ENCODE results near the gene PEAK1. TPM values are rescaled to one million over a fixed set of nuclear protein-coding genes. Genes with fewer than 3 reads are reported as not detected.

PEAK1 gene
- total and polyA plus RNA-seq, 10 of the 15 experiments (the other 5 are each of a cell fraction or from before 2014, with no cell fraction given): 0.62 to 24.2 (median 11.2) TPM

DNA sequence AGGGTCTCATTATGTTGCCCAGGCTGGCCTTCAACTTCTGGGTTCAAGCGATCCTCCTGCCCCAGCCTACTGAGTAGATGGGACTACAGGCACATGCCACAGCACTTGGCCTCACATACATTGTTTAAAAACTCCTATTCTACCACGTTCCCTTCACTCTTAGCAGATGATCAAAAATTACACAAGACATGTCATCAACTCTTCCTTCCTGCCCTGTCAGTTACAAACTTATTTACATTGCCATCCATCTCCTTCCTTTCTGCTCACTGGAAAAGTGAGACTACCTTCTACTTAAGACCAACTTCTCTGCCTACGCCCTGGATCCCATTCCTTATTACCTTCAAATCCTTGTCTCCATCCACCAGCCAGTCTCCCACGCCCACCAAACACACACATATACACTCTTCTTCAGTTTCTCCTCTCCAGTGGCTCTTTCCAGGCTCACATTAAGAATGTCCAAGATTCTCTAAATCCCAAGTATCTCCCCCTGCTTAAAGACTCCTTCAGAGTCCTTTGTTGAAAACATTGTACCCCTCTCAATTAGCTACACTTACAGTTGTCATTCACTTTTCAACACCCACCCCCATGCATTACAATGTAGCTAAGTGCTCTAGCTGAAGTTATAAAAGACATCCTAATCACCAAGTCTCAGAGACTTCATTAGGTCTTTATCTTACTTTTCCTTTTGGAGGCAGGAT, 4.3 kb downstream of the PEAK1 start:
- no peaks in the 10 kb centered on the region for H3K27me3 ChIP-seq (replicated peaks in 1 of 2; ENCODE audit: control insufficient read depth in 2 of 2, insufficient read depth in 2 of 2, low read length in 1 of 2)
- H3K4me3 ChIP-seq: no peak overlapping the region
- RAD21 ChIA-PET (ENCODE audit: unreplicated experiment): interaction anchor here (0.9 to 4.2 kb wide), 6 partner anchors 9 to 234 kb away, joined by 3 to 49 read pairs (median 4); no protein-coding TSS in a partner anchor
- H3K27ac ChIP-seq (ENCODE audit: control insufficient read depth, insufficient read depth): no peak overlapping the region
- intact Hi-C loops (cut with micrococcal nuclease; ENCODE audit: unreplicated experiment) (no loop called here), in situ Hi-C loops (cut with MboI) (no loop called here)
- peaks cover 16% of the 10 kb centered on the region for H3K79me2 ChIP-seq (ENCODE audit: control insufficient read depth, insufficient read depth, low read length)
- WGBS (ENCODE audit: insufficient coverage, insufficient replicate concordance, low lambda C conversion rate, missing lambda C conversion rate): 68% methylated on average over 4 of the region's 4 CpGs
- SMC1A ChIA-PET (ENCODE audit: uncharacterized antibody, unreplicated experiment): interaction anchor here (0.9 to 7.6 kb wide), 8 partner anchors 9 to 230 kb away, joined by 3 to 107 read pairs (median 3); no protein-coding TSS in a partner anchor
- H2AFZ ChIP-seq (ENCODE audit: control insufficient read depth, low read depth, low read length): no peak overlapping the region
- no peaks in the 10 kb centered on the region for H3K9me3 ChIP-seq (replicated peaks; ENCODE audit: control insufficient read depth, insufficient read depth, low read length)
- TF ChIP-seq POLR2A (IDR thresholded peaks at IDR 0.05; ENCODE audit: low read depth, low read length) (no peak), ASH2L (IDR thresholded peaks at IDR 0.05; ENCODE audit: borderline replicate concordance, low read depth) (no peak), EED (IDR thresholded peaks at IDR 0.05; ENCODE audit: low read depth) (no peak), JUND (IDR thresholded peaks at IDR 0.05; ENCODE audit: low read depth, low read length) (no peak), HDAC2 (IDR thresholded peaks at IDR 0.05) (no peak), NFYB (IDR thresholded peaks at IDR 0.05; ENCODE audit: insufficient read depth, low read depth, low read length) (no peak), BMI1 (IDR thresholded peaks at IDR 0.05; ENCODE audit: borderline replicate concordance) (no peak), NR2C2 (IDR thresholded peaks at IDR 0.05; ENCODE audit: borderline replicate concordance, control insufficient read depth, insufficient read length, low read depth) (no peak)
- TF ChIP-seq, protein P1, sequence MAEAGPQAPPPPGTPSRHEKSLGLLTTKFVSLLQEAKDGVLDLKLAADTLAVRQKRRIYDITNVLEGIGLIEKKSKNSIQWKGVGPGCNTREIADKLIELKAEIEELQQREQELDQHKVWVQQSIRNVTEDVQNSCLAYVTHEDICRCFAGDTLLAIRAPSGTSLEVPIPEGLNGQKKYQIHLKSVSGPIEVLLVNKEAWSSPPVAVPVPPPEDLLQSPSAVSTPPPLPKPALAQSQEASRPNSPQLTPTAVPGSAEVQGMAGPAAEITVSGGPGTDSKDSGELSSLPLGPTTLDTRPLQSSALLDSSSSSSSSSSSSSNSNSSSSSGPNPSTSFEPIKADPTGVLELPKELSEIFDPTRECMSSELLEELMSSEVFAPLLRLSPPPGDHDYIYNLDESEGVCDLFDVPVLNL (IDR thresholded peaks at IDR 0.05; ENCODE audit: low read depth, low read length): no peak
- TF ChIP-seq, protein P2, sequence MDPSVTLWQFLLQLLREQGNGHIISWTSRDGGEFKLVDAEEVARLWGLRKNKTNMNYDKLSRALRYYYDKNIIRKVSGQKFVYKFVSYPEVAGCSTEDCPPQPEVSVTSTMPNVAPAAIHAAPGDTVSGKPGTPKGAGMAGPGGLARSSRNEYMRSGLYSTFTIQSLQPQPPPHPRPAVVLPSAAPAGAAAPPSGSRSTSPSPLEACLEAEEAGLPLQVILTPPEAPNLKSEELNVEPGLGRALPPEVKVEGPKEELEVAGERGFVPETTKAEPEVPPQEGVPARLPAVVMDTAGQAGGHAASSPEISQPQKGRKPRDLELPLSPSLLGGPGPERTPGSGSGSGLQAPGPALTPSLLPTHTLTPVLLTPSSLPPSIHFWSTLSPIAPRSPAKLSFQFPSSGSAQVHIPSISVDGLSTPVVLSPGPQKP (IDR thresholded peaks at IDR 0.05; ENCODE audit: low read depth, low read length): no peak
- CTCF ChIA-PET: interaction anchor here (0.6 to 4.2 kb wide), 6 partner anchors 12 to 351 kb away, joined by 3 to 33 read pairs (median 4); no protein-coding TSS in a partner anchor
- H3K4me1 ChIP-seq (ENCODE audit: control insufficient read depth, insufficient read depth, low read length): no peaks in the 10 kb centered on the region; the same call in 1 of the 2 replicates
- no peak overlapping the region for H3K4me2 ChIP-seq (ENCODE audit: control insufficient read depth, insufficient read depth)
- TSS peak; percentile 13 for BruUV-seq (replicated peaks)
- H3K9ac ChIP-seq (ENCODE audit: control insufficient read depth, insufficient read depth, low read length): no peak overlapping the region
- no peak for ATAC-seq
- H4K20me1 ChIP-seq (ENCODE audit: control insufficient read depth, insufficient read depth): no peaks in the 10 kb centered on the region
- DNase-seq (ENCODE audit: low read depth, low spot score): no peak
- FAIRE-seq: no peak
- no peaks in the 10 kb centered on the region for H3K36me3 ChIP-seq (ENCODE audit: control insufficient read depth in 2 of 2, insufficient read depth in 2 of 2, low read length in 1 of 2)
- POLR2A ChIA-PET: interaction anchor here (0.6 to 1.1 kb wide), 2 partner anchors 10 to 11 kb away, joined by 3 read pairs; no protein-coding TSS in a partner anchor

Data from GM12878 (cell line).